ENCODE measurements around the gene GTF2F2.

GTF2F2 gene

GRCh38 chr13:45122941-45123340, 2.6 kb downstream of the GTF2F2 start:
- DNase-seq (ENCODE audit: low read depth, low spot score) = no peak

- DNase-seq (ENCODE audit: low read depth, low spot score) = no peak
Observed at GRCh38 chr13:45132369-45133064, 12.2 kb downstream of the GTF2F2 start.

- DNase-seq (ENCODE audit: low read depth, low spot score) = no peak
Observed at GRCh38 chr13:45133396-45134118, 13.2 kb downstream of the GTF2F2 start.

GRCh38 chr13:45136741-45137504, 16.6 kb downstream of the GTF2F2 start:
- no peak for DNase-seq (ENCODE audit: low read depth, low spot score)

- no peak for DNase-seq (ENCODE audit: low read depth, low spot score)
Observed at GRCh38 chr13:45137526-45137925, 17.2 kb downstream of the GTF2F2 start.

GRCh38 chr13:45138282-45138681, 18.0 kb downstream of the GTF2F2 start:
- DNase-seq (ENCODE audit: low read depth, low spot score) = no peak

- DNase-seq (ENCODE audit: low read depth, low spot score) = no peak
Observed at GRCh38 chr13:45141369-45141768, 21.1 kb downstream of the GTF2F2 start.

GRCh38 chr13:45142440-45143345, 22.4 kb downstream of the GTF2F2 start:
- no peak for DNase-seq (ENCODE audit: low read depth, low spot score)

- DNase-seq (ENCODE audit: low read depth, low spot score) = no peak
Observed at GRCh38 chr13:45143346-45143751, 23.0 kb downstream of the GTF2F2 start.

GRCh38 chr13:45149964-45150363, 29.7 kb downstream of the GTF2F2 start:
- DNase-seq (ENCODE audit: low read depth, low spot score) = no peak

GRCh38 chr13:45156565-45157361, 36.5 kb downstream of the GTF2F2 start:
- no peak for DNase-seq (ENCODE audit: low read depth, low spot score)

GRCh38 chr13:45162194-45162593, 41.9 kb downstream of the GTF2F2 start:
- no peak for DNase-seq (ENCODE audit: low read depth, low spot score)

GRCh38 chr13:45162821-45163220, 42.5 kb downstream of the GTF2F2 start:
- DNase-seq (ENCODE audit: low read depth, low spot score) = no peak

GRCh38 chr13:45166858-45167257, 46.5 kb downstream of the GTF2F2 start:
- DNase-seq (ENCODE audit: low read depth, low spot score) = no peak

- no peak for DNase-seq (ENCODE audit: low read depth, low spot score)
Observed at GRCh38 chr13:45167611-45168554, 47.6 kb downstream of the GTF2F2 start.

- DNase-seq (ENCODE audit: low read depth, low spot score) = no peak
Observed at GRCh38 chr13:45168555-45168930, 48.2 kb downstream of the GTF2F2 start.

GRCh38 chr13:45174478-45174877, 54.2 kb downstream of the GTF2F2 start:
- DNase-seq (ENCODE audit: low read depth, low spot score) = no peak

- no peak for DNase-seq (ENCODE audit: low read depth, low spot score)
Observed at GRCh38 chr13:45178349-45179162, 58.2 kb downstream of the GTF2F2 start.

- no peak for DNase-seq (ENCODE audit: low read depth, low spot score)
Observed at GRCh38 chr13:45179428-45179827, 59.1 kb downstream of the GTF2F2 start.
